Stomach (tissue), 4 donors: ENCODE measurements around the gene CD19.

Source experiments
- EP300 ChIP-seq: sonication (generic); formaldehyde crosslinking; IDR thresholded peaks from one replicate; pipeline ENCODE4 v1.6.1; 2017; ENCODE audit warnings: antibody characterized with exemption
- POLR2A ChIP-seq, 4 donors: fragments of 450-650 bp; IDR thresholded peaks; one replicate each; pipeline ENCODE4 v1.6.1; 2016; ENCODE audit warnings: antibody characterized with exemption in 4 of 4, control low read depth in 2 of 4, mild to moderate bottlenecking in 1 of 4, moderate library complexity in 1 of 4
- POLR2AphosphoS5 ChIP-seq, 3 donors: sonication (generic); formaldehyde crosslinking; IDR thresholded peaks; one replicate each; pipeline ENCODE4 v1.6.1; 2016; ENCODE audit warnings: antibody characterized with exemption in 3 of 3
- TF ChIP-seq, protein P1 (sequence below), 7 experiments: fragments of 450-650 bp in 4 of 7; fragments of 200-600 bp in 3 of 7; sonication (generic) in 3 of 7; IDR thresholded peaks; one replicate each; pipeline ENCODE4 v1.5.1; 2016 to 2019; ENCODE audit warnings: antibody characterized with exemption in 7 of 7, control low read depth in 2 of 7, mild to moderate bottlenecking in 1 of 7

GRCh38 chr16:28900601-28901000 is 31.2 kb upstream of the CD19 start:
- TF ChIP-seq, protein P1, sequence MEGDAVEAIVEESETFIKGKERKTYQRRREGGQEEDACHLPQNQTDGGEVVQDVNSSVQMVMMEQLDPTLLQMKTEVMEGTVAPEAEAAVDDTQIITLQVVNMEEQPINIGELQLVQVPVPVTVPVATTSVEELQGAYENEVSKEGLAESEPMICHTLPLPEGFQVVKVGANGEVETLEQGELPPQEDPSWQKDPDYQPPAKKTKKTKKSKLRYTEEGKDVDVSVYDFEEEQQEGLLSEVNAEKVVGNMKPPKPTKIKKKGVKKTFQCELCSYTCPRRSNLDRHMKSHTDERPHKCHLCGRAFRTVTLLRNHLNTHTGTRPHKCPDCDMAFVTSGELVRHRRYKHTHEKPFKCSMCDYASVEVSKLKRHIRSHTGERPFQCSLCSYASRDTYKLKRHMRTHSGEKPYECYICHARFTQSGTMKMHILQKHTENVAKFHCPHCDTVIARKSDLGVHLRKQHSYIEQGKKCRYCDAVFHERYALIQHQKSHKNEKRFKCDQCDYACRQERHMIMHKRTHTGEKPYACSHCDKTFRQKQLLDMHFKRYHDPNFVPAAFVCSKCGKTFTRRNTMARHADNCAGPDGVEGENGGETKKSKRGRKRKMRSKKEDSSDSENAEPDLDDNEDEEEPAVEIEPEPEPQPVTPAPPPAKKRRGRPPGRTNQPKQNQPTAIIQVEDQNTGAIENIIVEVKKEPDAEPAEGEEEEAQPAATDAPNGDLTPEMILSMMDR (IDR thresholded peaks at IDR 0.05), result no peak
- TF ChIP-seq POLR2A (IDR thresholded peaks at IDR 0.05), result no peak
- no peak for TF ChIP-seq POLR2AphosphoS5 (IDR thresholded peaks at IDR 0.05)
- TF ChIP-seq EP300, result no peak
